CD4-positive, alpha-beta T cell (primary cell): ENCODE data around the gene GADD45G. TPM values are rescaled to one million over a fixed set of nuclear protein-coding genes. Genes with fewer than 3 reads are reported as not detected.

Experiments
- ATAC-seq: fragments of 200-7000 bp; cut with Tn5 transposase; one replicate; pipeline ENCODE4 v1.10.0; 2022; ENCODE audit warnings: mild to moderate bottlenecking; ENCODE audit not compliant: poor library complexity
- CTCF ChIA-PET: fragments of 350-600 bp; sonication (Branson Sonifier 250); formaldehyde crosslinking; loops from one replicate; lab custom pipeline; 2021; ENCODE audit warnings: antibody characterized with exemption, inconsistent platforms; lab: Charles Lee
- POLR2A ChIA-PET: fragments of 350-600 bp; sonication (Branson Sonifier 250); formaldehyde crosslinking; loops from one replicate; lab custom pipeline; 2021; ENCODE audit warnings: antibody characterized with exemption, inconsistent platforms; lab: Charles Lee
- DNase-seq, 14 experiments: peaks; one replicate each; pipeline ENCODE4 v3.0.0-alpha.2; 2013 to 2020; ENCODE audit warnings: mixed read lengths in 2 of 14
- H3K27ac ChIP-seq, 2 donors: one replicate each; pipeline versions ENCODE4 v1.5.1 to v1.7.0; 2013; ENCODE audit warnings: low read length in 2 of 2, low read depth in 1 of 2, mild to moderate bottlenecking in 1 of 2
- H3K27me3 ChIP-seq, 2 experiments: 1 replicate in 1 of 2; 2 replicates in 1 of 2; pipeline versions ENCODE4 v1.6.1 to v1.7.0; 2013; ENCODE audit warnings: low read length in 2 of 2, control low read depth in 1 of 2, mild to moderate bottlenecking in 1 of 2, moderate library complexity in 1 of 2; ENCODE audit not compliant: insufficient read depth in 2 of 2, control insufficient read depth in 1 of 2
- H3K36me3 ChIP-seq: one replicate; pipeline ENCODE4 v1.6.1; 2013; ENCODE audit warnings: low read length, control low read depth; ENCODE audit not compliant: insufficient read depth
- H3K4me1 ChIP-seq: one replicate; pipeline ENCODE4 v1.6.1; 2013; ENCODE audit warnings: low read length, control low read depth; ENCODE audit not compliant: insufficient read depth
- H3K4me3 ChIP-seq: one replicate; pipeline ENCODE4 v1.5.1; 2013; ENCODE audit warnings: mild to moderate bottlenecking, low read length, moderate library complexity
- H3K9me3 ChIP-seq, 2 experiments: 1 replicate in 1 of 2; 2 replicates in 1 of 2; pipeline versions ENCODE4 v1.6.1 to v1.7.0; 2013; ENCODE audit warnings: low read length in 2 of 2, mild to moderate bottlenecking in 2 of 2, control low read depth in 1 of 2, moderate library complexity in 1 of 2; ENCODE audit not compliant: control insufficient read depth in 1 of 2, insufficient read depth in 1 of 2
- H3K27ac Mint-ChIP-seq: one replicate; pipeline ENCODE4 v1.8.0; 2020; ENCODE audit warnings: mixed read lengths
- H3K27me3 Mint-ChIP-seq: one replicate; pipeline ENCODE4 v1.8.0; 2021; ENCODE audit warnings: mixed read lengths
- H3K36me3 Mint-ChIP-seq: one replicate; pipeline ENCODE4 v1.8.0; 2021; ENCODE audit warnings: low read depth, mixed read lengths
- H3K4me1 Mint-ChIP-seq: one replicate; pipeline ENCODE4 v1.8.0; 2021; ENCODE audit warnings: low read depth, mixed read lengths
- H3K4me3 Mint-ChIP-seq: one replicate; pipeline ENCODE4 v1.8.0; 2020; ENCODE audit warnings: mild to moderate bottlenecking, mixed read lengths
- H3K9me3 Mint-ChIP-seq: one replicate; pipeline ENCODE4 v1.8.0; 2020; ENCODE audit warnings: mixed read lengths
- CTCF ChIP-seq: fragments of 200-600 bp; IDR thresholded peaks from one replicate; pipeline ENCODE4 v1.8.0; 2022; ENCODE audit warnings: antibody characterized with exemption, mild to moderate bottlenecking
- intact Hi-C, 2 experiments: fragments of 100-400 bp; cut with DNase I in 1 of 2; cut with micrococcal nuclease in 1 of 2; formaldehyde crosslinking; loops; one replicate each; pipeline versions ENCODE4 v1.15.1 to v1.9.0; 2023 to 2025; cut with DNase I, micrococcal nuclease
- total RNA-seq, 174 experiments: library from RNA in 2 of 174; stranded (reverse) in 2 of 174; gene quantifications; one replicate each; pipeline ENCODE4 v1.2.3 and lab custom pipeline; 2021 to 2026

GADD45G gene
- total RNA-seq, 2 experiments from 2014 or later: 15.6 to 16.1 TPM

- Histone ChIP-seq H3K4me1 (peaks cover 3% of the 10 kb centered on the region), H3K4me3 (no peak overlapping the region), H3K27ac (no peak overlapping the region), H3K27me3 (peaks cover 0 to 5% of the 10 kb centered on the region in 2 experiments), H3K9me3 (no peaks in the 10 kb centered on the region), H3K36me3 (no peaks in the 10 kb centered on the region)
- Mint-ChIP-seq H3K9me3 (no peaks in the 10 kb centered on the region), H3K4me3 (no peak overlapping the region), H3K4me1 (no peaks in the 10 kb centered on the region), H3K36me3 (no peaks in the 10 kb centered on the region), H3K27ac (no peak overlapping the region), H3K27me3 (peaks cover 6% of the 10 kb centered on the region)
- CTCF ChIA-PET: no interaction called here
- TF ChIP-seq CTCF: no peak
- POLR2A ChIA-PET: no interaction called here
- ATAC-seq (no peak), DNase-seq (no peak)
- intact Hi-C loops: loop anchor here (5.0 to 10.0 kb wide), 2 partner anchors 632 to 1159 kb away; no protein-coding TSS in a partner anchor
These were observed 9.2 kb upstream of the GADD45G start for GRCh38 chr9:89595646-89596045.

- TF ChIP-seq CTCF: no peak
- intact Hi-C loops: loop anchor here (5.0 to 10.0 kb wide), 2 partner anchors 630 to 1158 kb away; no protein-coding TSS in a partner anchor
- Mint-ChIP-seq H3K9me3 (no peaks in the 10 kb centered on the region), H3K27me3 (peaks cover 5% of the 10 kb centered on the region), H3K4me3 (no peak overlapping the region), H3K27ac (no peak overlapping the region), H3K4me1 (no peaks in the 10 kb centered on the region), H3K36me3 (no peaks in the 10 kb centered on the region)
- ATAC-seq (no peak), DNase-seq (peak in 1 of 14 experiments; percentile 4)
- no peak overlapping the region for H3K27ac ChIP-seq
- no peak overlapping the region for H3K4me3 ChIP-seq
- no peaks in the 10 kb centered on the region for H3K9me3 ChIP-seq
- POLR2A ChIA-PET: no interaction called here
- peaks cover 0 to 5% of the 10 kb centered on the region in 2 experiments for H3K27me3 ChIP-seq
- H3K4me1 ChIP-seq: peaks cover 3% of the 10 kb centered on the region
- CTCF ChIA-PET: no interaction called here
- H3K36me3 ChIP-seq: no peaks in the 10 kb centered on the region
These were observed 7.8 kb upstream of the GADD45G start for GRCh38 chr9:89596937-89597555.

DNA sequence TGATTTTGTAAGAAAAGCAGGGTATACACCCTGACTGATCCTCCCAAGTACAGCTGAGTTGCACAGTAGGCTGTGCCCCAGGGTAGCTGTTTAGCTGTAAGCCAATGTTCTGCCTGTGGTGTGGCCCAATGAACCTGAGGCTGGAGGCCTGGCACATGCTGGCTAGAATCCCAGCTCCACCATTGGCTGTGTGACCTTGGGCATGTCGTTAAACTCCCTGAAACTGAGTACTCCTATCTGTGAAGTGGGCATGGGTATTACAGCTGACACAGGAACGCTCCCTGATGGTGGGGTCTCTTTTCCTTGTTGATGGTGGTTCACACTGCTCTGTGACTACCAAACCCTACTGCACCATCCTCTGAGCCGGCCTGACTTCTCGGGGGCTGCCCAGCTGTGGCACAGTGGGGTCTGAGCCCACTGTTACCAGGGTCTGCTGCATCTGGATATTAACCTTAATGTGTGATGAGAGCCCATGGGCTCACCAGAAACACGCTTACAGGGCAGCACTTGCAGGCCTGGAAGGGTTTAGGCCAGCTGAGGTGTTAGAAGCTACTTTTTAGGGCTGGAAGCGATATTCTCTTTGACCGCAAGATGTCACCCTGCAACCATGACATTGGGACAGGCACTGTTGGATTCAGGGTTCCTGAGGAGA, 7.0 kb upstream of the GADD45G start:
- peak in 13 of 14 experiments; percentile 27 to 81 (median 44) for DNase-seq
- peak; percentile 42 for ATAC-seq

More for the DNA sequence above, 7.0 kb upstream of the GADD45G start:
- ChIA-PET POLR2A (no interaction called here), CTCF (interaction anchor here (0.6 to 1.2 kb wide), 11 partner anchors 11 to 1273 kb away, joined by 3 to 5 read pairs (median 3); no protein-coding TSS in a partner anchor)
- intact Hi-C loops: loop anchor here (1.0 to 10.0 kb wide), 5 partner anchors 504 to 1275 kb away; no protein-coding TSS in a partner anchor
- Histone ChIP-seq H3K4me3 (no peak overlapping the region), H3K27me3 (peaks cover 0 to 5% of the 10 kb centered on the region in 2 experiments), H3K27ac (no peak overlapping the region), H3K9me3 (no peaks in the 10 kb centered on the region), H3K36me3 (no peaks in the 10 kb centered on the region), H3K4me1 (peaks cover 4% of the 10 kb centered on the region)
- Mint-ChIP-seq H3K4me3 (no peak overlapping the region), H3K9me3 (no peaks in the 10 kb centered on the region), H3K27me3 (no peaks in the 10 kb centered on the region), H3K36me3 (no peaks in the 10 kb centered on the region), H3K27ac (no peak overlapping the region), H3K4me1 (peaks cover under 1% of the 10 kb centered on the region)
- TF ChIP-seq CTCF: peak; percentile 68
